ENCODE data around the gene REXO1. TPM values are rescaled to one million over a fixed set of nuclear protein-coding genes. Genes with fewer than 3 reads are reported as not detected.

The REXO1 gene
- total RNA-seq, 1 experiment from 2014 or later = 56.8 TPM

- Histone ChIP-seq H3K27ac (ENCODE audit: insufficient read length, low read depth, low read length) (no peak overlapping the region), H2BK120ac (ENCODE audit: low read depth, low read length, poor library complexity, severe bottlenecking) (no peak overlapping the region), H3K18ac (ENCODE audit: insufficient read length, low read depth, low read length) (no peak overlapping the region), H4K91ac (ENCODE audit: insufficient read length, low read depth, low read length) (no peak overlapping the region), H2BK20ac (ENCODE audit: low read depth, low read length, poor library complexity, severe bottlenecking) (no peak overlapping the region), H3K79me2 (ENCODE audit: insufficient read depth, low read length) (no peaks in the 10 kb centered on the region), H2BK15ac (ENCODE audit: low read depth, low read length) (no peak overlapping the region), H3K4me2 (ENCODE audit: insufficient read depth, insufficient read length, low read length) (no peak overlapping the region), H3K14ac (ENCODE audit: insufficient read depth, low read length) (no peak overlapping the region), H3T11ph (ENCODE audit: low read length) (no peak overlapping the region), H3K23me2 (ENCODE audit: insufficient read length, low read depth, low read length, poor library complexity, severe bottlenecking) (no peaks in the 10 kb centered on the region), H3K9ac (ENCODE audit: extremely low read depth, insufficient read length, low read length) (no peak overlapping the region), H3K56ac (ENCODE audit: insufficient read length, low read depth, low read length) (no peak overlapping the region), H3K23ac (ENCODE audit: insufficient read length, low read depth, low read length) (no peak overlapping the region), H3K79me1 (ENCODE audit: insufficient read depth, low read depth, low read length, poor library complexity, severe bottlenecking) (no peaks in the 10 kb centered on the region), H3K27me3 (ENCODE audit: insufficient read depth, low read length) (peaks cover 61% of the 10 kb centered on the region), H4K20me1 (ENCODE audit: control insufficient read depth, insufficient read depth, insufficient read length) (peaks cover 4% of the 10 kb centered on the region), H2BK12ac (ENCODE audit: insufficient read length, low read depth, low read length) (no peak overlapping the region), H2AFZ (ENCODE audit: low read length) (no peak overlapping the region), H2BK5ac (ENCODE audit: insufficient read length, low read length) (no peak overlapping the region), H4K5ac (ENCODE audit: insufficient read length, low read depth, low read length) (no peak overlapping the region), H2AK5ac (ENCODE audit: insufficient read length, low read length) (no peak overlapping the region), H3K4ac (ENCODE audit: low read depth, low read length) (no peak overlapping the region), H3K4me1 (ENCODE audit: insufficient read depth, low read length) (0 out of 2 replicates have a peak, but pooled peaks cover 4% of the 10 kb centered on the region), H3K9me3 (ENCODE audit: control insufficient read depth, low read depth, low read length) (peaks cover 10% of the 10 kb centered on the region), H4K8ac (replicated peaks; ENCODE audit: insufficient read length, low read depth, low read length) (no peak overlapping the region)
- Mint-ChIP-seq H3K4me1 (peaks cover 0 to 33% of the 10 kb centered on the region in 2 experiments; a peak in 3 of 4 replicates), H3K27ac (no peak overlapping the region), H3K27me3 (ENCODE audit: low read depth) (peaks cover 98% of the 10 kb centered on the region), H3K9me3 (peaks cover 18 to 33% of the 10 kb centered on the region in 2 experiments), H3K36me3 (ENCODE audit: insufficient read depth in 1 of 3, low read depth in 3 of 3) (peaks cover 0 to 7% (median 0%) of the 10 kb centered on the region in 3 experiments; a peak in 3 of 7 replicates), H3K4me3 (no peak overlapping the region)
- no peak for DNase-seq
- no peak for TF ChIP-seq CTCF (conservative IDR thresholded peaks at IDR 0.05)
- whole genome bisulfite sequencing (ENCODE audit: extremely low coverage, insufficient read length, low lambda C conversion rate) = no CpG with 5 or more reads among the region's 10 CpGs
Measured at GRCh38 chr19:1766800-1767352, 81.4 kb downstream of the REXO1 start.
